GM19438 (cell line): Measurements from ENCODE around the gene MRTFB.
"Not testable (repeated sequence)": the region's sequence is repeated elsewhere in the genome, so short reads cannot be mapped to it uniquely, and the experiment has no call there.

Experiments used
- ATAC-seq: cut with Tn5 transposase; IDR thresholded peaks from one replicate; pipeline ENCODE4 v1.9.1; 2021; ENCODE audit warnings: low read depth; ENCODE audit not compliant: unreplicated experiment

The MRTFB gene

GRCh38 chr16:14070877-14071575, at the start of gene MRTFB:
Gene MRTFB, plus strand, starts transcription at chr16:14071319. Its CDS starts 69,288 bp downstream, at chr16:14140607.
- ATAC-seq: peak; percentile 82

DNA sequence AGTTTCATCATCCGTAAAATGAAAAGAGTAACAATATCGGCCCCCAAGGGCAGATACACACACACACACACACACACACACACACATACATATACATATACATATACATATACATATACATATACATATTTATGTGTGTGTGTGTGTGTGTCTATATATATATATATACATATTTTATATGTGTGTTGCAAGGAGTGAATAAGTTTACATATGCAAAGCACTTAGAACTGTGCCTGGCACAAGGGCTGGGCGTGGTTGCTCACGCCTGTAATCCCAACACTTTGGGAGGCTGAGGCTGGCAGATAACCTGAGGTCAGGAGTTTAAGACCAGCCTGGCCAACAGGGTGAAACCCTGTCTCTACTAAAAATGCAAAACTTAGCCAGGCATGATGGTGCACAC, 47.6 kb upstream of the MRTFB start:
- ATAC-seq: not testable (repeated sequence)

GRCh38 chr16:14024283-14024682, 46.8 kb upstream of the MRTFB start:
- no peak for ATAC-seq

GRCh38 chr16:14026572-14027285, 44.4 kb upstream of the MRTFB start:
- no peak for ATAC-seq

GRCh38 chr16:14028202-14028601, 42.9 kb upstream of the MRTFB start:
- ATAC-seq: no peak

DNA sequence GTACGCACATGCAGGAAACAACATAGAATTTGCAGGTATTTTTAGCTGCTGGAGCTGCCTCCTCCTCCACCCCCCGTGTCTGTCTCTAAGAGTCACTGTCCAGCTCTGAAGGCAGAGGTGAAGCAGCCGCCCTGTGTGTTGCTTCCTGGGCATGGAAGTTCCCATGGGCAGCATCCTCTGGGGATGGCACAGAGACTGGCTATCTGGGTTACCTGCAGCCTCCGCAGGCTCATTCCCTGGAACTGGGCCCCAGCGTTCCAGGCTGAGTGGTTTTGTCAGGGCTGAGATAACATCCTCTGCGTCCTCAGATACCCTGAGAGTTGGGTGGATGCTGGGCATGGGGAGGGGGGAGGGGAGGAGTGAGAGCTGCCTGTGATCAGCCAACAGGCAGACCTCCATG, 41.5 kb upstream of the MRTFB start:
- no peak for ATAC-seq

GRCh38 chr16:14035092-14035491, 36.0 kb upstream of the MRTFB start:
- ATAC-seq: no peak

DNA sequence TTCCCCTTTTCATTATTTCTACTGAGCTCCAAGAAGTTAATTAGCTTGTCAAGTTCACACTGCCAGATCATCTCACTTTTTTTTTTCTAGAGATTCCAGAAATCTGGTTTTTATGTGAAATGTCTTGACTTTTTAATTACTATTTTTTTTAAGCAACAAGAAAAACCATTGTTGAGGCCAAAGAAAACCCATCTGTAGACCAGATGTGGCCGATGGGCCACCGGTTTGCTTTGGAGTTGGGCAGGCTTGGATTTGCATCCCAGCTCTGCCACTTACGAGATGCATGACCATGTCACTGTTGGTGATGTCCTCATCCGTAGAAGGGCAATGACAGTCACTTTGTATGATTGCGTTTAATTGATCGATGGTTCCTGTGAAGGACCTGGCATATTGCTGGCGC, 34.2 kb upstream of the MRTFB start:
- no peak for ATAC-seq

GRCh38 chr16:14037960-14038359, 33.2 kb upstream of the MRTFB start:
- no peak for ATAC-seq

DNA sequence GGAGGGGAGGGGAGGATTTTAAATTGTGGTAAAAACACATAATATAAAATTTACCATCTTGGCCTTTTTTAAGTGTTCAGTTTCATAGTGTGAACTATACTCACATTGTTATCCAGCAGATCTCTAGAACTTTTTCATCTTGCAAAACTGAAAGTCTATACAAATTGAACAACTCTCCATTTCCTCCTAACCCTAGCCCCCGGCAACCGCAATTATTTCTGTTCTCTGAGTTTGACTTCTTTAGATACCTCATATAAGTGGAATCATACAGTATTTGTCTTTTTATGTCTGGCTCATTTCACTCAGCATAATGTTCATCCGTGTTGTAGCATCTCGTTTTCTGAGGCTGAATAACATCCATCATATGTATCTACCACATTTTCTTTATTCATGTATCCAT, 30.0 kb upstream of the MRTFB start:
- ATAC-seq: no peak

- no peak for ATAC-seq
Measured at GRCh38 chr16:14042706-14043105, 28.4 kb upstream of the MRTFB start.

GRCh38 chr16:14043278-14043677, 27.8 kb upstream of the MRTFB start:
- no peak for ATAC-seq

- ATAC-seq: no peak
Measured at GRCh38 chr16:14043793-14044192, 27.3 kb upstream of the MRTFB start.

DNA sequence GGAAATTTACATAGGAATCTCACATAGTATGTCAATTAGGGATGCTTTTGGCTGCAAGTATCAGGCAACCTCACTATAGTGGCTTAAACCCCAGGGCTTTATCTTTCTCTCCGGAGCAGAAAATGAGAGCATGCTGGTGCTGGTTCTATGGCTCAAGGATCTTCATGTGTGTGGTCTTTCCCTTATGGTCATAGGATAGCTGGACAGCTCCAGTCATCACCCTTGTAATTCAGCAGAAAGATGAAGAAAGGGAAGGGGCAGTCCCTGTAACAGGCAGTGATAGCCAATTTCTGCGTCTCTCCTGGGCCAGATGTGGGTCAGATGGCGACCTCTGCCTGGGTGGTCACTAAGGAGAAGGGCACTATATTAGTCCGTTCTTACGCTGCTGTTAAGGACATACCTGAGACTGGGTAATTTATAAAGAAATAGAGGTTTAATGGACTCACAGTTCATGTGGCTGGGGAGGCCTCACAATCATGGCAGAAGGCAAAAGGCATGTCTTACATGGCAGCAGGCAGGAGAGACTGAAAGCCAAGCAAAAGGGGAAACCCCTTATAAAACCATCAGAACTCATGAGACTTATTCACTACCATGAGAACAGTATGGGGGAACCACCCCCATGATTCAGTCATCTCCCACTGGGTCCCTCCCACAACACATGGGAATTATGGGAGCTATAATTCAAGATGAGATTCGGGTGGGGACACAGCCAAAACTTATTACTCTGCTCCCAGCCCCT, 23.8 kb upstream of the MRTFB start:
- ATAC-seq: not testable (repeated sequence)

GRCh38 chr16:14050291-14051027, 20.7 kb upstream of the MRTFB start:
- ATAC-seq: no peak

DNA sequence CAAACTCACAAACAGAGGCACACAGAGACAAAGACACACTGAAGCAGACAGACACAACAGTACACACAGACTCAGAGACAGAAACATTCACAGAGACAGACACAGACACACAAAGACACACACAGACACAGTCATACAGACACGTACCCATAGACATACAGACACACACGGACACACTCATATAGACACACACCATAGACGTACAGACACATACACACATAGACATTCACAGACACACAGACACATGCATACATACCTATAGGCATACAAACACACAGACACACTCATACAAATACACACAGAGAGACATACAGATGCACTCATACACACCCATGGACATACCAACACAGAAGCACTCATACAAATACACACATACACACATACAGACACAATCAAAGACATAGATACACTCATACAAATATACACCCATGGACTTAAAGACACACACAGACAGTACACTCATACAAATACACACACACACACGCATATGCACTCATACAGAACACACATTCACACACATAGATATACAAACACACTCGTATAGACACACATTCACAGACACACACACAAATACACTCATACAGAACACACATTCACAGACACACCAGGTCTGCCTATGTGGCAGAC, 19.9 kb upstream of the MRTFB start:
- ATAC-seq: no peak

DNA sequence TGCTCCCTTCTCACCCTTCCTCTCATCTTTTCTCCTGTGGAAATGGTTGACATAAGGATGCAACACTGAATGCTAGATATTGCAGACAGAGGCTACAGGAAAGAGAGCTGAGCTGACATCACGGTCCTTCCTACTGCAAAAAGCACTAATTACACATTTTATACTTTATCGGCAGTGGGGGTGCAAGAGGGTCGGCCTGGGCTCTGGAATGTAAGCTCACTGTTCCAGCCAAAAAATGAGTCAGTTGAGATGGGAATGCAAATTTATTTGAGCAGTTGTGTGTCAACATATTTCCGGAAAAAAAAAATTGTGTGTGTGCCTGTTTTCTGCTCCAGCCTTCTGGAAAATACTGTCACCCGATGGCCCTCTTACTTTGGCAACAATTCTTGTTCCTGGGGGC, 14.1 kb upstream of the MRTFB start:
- ATAC-seq: no peak

- ATAC-seq: no peak
Measured at GRCh38 chr16:14057878-14058382, 13.2 kb upstream of the MRTFB start.

DNA sequence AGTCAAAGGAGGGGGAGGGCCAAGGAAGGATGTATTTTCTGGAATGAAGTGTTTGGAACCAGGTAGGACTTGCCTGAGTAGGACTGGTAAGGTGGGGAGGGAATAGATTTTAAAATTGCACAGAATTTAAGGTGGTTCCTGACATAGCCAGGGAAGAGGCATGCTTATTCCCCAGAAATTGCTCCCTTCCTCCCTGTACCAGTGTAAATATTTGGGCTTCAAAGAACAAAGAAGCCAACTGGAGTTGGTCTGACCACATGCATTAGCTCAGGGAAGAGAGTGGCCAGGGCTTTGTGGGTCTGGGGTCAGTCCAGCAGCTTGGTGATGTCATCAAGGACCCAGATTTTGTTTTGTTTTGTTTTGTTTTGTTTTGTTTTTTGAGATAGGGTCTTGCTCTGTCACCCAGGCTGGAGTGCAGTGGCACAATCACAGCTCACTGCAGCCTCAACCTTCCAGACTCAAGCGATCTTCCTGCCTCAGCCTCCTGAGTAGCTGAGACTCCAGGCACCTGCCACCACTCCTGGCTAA, 9.3 kb upstream of the MRTFB start:
- ATAC-seq: no peak

DNA sequence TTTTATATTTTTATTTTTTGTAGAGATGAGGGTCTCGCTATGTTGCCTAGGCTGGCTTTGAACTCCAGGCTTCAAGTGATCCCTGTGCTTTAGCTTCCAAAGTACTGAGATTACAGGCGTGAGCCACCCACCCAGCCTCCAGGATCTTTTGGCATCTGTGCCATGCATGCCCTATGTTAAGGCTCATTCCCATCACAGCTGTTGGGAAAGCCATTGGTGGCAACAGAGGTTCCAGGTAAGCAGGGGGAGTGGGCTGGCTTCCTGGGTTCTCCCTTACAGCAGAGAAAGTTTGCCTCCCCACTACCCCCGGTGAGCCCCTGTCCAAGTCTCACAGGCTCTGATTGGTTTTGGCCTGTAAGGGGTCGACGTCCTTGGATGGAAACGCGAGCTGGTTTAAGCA, 8.9 kb upstream of the MRTFB start:
- ATAC-seq: no peak
